ENCODE measurements around the gene CSTF3. TPM values are rescaled to one million over a fixed set of nuclear protein-coding genes. Genes with fewer than 3 reads are reported as not detected.

Gene CSTF3
- total RNA-seq, 1 experiment from 2014 or later = 45.6 TPM

- ChIA-PET POLR2A (no interaction called here), CTCF (interaction anchor here (0.6 to 1.1 kb wide), 3 partner anchors 32 to 240 kb away, joined by 3 to 5 read pairs (median 3); no protein-coding TSS in a partner anchor)
- H3K4me3 ChIP-seq (ENCODE audit: low read depth, low read length) = no peak overlapping the region
- no peaks in the 10 kb centered on the region for H3K36me3 Mint-ChIP-seq (ENCODE audit: insufficient read depth, unreplicated experiment)
- H3K4me3 Mint-ChIP-seq (ENCODE audit: unreplicated experiment) = no peak overlapping the region
- BruUV-seq (replicated peaks) = no TSS peak
- H3K27me3 Mint-ChIP-seq (ENCODE audit: insufficient read depth, unreplicated experiment) = no peaks in the 10 kb centered on the region
- no peak for TF ChIP-seq CTCF (IDR thresholded peaks at IDR 0.05; ENCODE audit: insufficient read depth in 1 of 2, low read depth in 1 of 2, low read length in 1 of 2, severe bottlenecking in 1 of 2, unreplicated experiment in 1 of 2)
- H3K4me1 Mint-ChIP-seq (ENCODE audit: low read depth, unreplicated experiment) = peaks cover 13% of the 10 kb centered on the region
- intact Hi-C loops (cut with micrococcal nuclease; ENCODE audit: unreplicated experiment) = no loop called here
- no peaks in the 10 kb centered on the region for H3K9me3 ChIP-seq
- H3K9me3 Mint-ChIP-seq (ENCODE audit: unreplicated experiment) = no peaks in the 10 kb centered on the region
- peaks cover 12% of the 10 kb centered on the region for H3K4me1 ChIP-seq
- no peaks in the 10 kb centered on the region for H3K36me3 ChIP-seq (ENCODE audit: control insufficient read depth, insufficient read depth, low read length)
- peak overlapping the region; percentile 30 for H3K27ac Mint-ChIP-seq (ENCODE audit: unreplicated experiment)
- DNase-seq = no peak
- no peaks in the 10 kb centered on the region for H3K27me3 ChIP-seq (replicated peaks; ENCODE audit: control insufficient read depth, insufficient read depth, low read length)
Measured at GRCh38 chr11:33197915-33198727, 36.8 kb upstream of the CSTF3 start.

GRCh38 chr11:33195462-33196173 lies 34.3 kb upstream of the CSTF3 start:
- no peaks in the 10 kb centered on the region for H3K27me3 ChIP-seq (replicated peaks; ENCODE audit: control insufficient read depth, insufficient read depth, low read length)
- ChIA-PET POLR2A (no interaction called here), CTCF (no interaction called here)
- H3K4me1 ChIP-seq = peaks cover 15% of the 10 kb centered on the region
- Mint-ChIP-seq H3K4me1 (ENCODE audit: low read depth, unreplicated experiment) (peaks cover 19% of the 10 kb centered on the region), H3K27me3 (ENCODE audit: insufficient read depth, unreplicated experiment) (no peaks in the 10 kb centered on the region), H3K4me3 (ENCODE audit: unreplicated experiment) (no peak overlapping the region), H3K36me3 (ENCODE audit: insufficient read depth, unreplicated experiment) (no peaks in the 10 kb centered on the region), H3K9me3 (ENCODE audit: unreplicated experiment) (no peaks in the 10 kb centered on the region), H3K27ac (ENCODE audit: unreplicated experiment) (no peak overlapping the region)
- no peaks in the 10 kb centered on the region for H3K9me3 ChIP-seq
- no peak overlapping the region for H3K4me3 ChIP-seq (ENCODE audit: low read depth, low read length)
- intact Hi-C loops (cut with micrococcal nuclease; ENCODE audit: unreplicated experiment) = no loop called here
- DNase-seq = no peak
- no peaks in the 10 kb centered on the region for H3K36me3 ChIP-seq (ENCODE audit: control insufficient read depth, insufficient read depth, low read length)
- no TSS peak for BruUV-seq (replicated peaks)
- TF ChIP-seq CTCF (IDR thresholded peaks at IDR 0.05; ENCODE audit: insufficient read depth in 1 of 2, low read depth in 1 of 2, low read length in 1 of 2, severe bottlenecking in 1 of 2, unreplicated experiment in 1 of 2) = no peak

- Mint-ChIP-seq H3K4me1 (ENCODE audit: low read depth, unreplicated experiment) (peaks cover 18% of the 10 kb centered on the region), H3K9me3 (ENCODE audit: unreplicated experiment) (no peaks in the 10 kb centered on the region), H3K27me3 (ENCODE audit: insufficient read depth, unreplicated experiment) (no peaks in the 10 kb centered on the region), H3K4me3 (ENCODE audit: unreplicated experiment) (no peak overlapping the region), H3K27ac (ENCODE audit: unreplicated experiment) (no peak overlapping the region), H3K36me3 (ENCODE audit: insufficient read depth, unreplicated experiment) (no peaks in the 10 kb centered on the region)
- intact Hi-C loops (cut with micrococcal nuclease; ENCODE audit: unreplicated experiment) = no loop called here
- TF ChIP-seq CTCF (IDR thresholded peaks at IDR 0.05; ENCODE audit: insufficient read depth in 1 of 2, low read depth in 1 of 2, low read length in 1 of 2, severe bottlenecking in 1 of 2, unreplicated experiment in 1 of 2) = no peak
- peaks cover 15% of the 10 kb centered on the region for H3K4me1 ChIP-seq
- CTCF ChIA-PET = no interaction called here
- no peaks in the 10 kb centered on the region for H3K27me3 ChIP-seq (replicated peaks; ENCODE audit: control insufficient read depth, insufficient read depth, low read length)
- no peak overlapping the region for H3K4me3 ChIP-seq (ENCODE audit: low read depth, low read length)
- POLR2A ChIA-PET = no interaction called here
- H3K36me3 ChIP-seq (ENCODE audit: control insufficient read depth, insufficient read depth, low read length) = no peaks in the 10 kb centered on the region
- no TSS peak for BruUV-seq (replicated peaks)
- H3K9me3 ChIP-seq = no peaks in the 10 kb centered on the region
- no peak for DNase-seq
Measured at GRCh38 chr11:33194455-33194854, 33.2 kb upstream of the CSTF3 start.
